Stimulated activated CD8-positive, alpha-beta memory T cell treated with anti-CD3 and anti-CD28 coated beads, Interleukin-12 subunit alpha, Interleukin-12 subunit beta, amount 100 ng/mL, for 4 hours (primary cell): Measurements from ENCODE around the gene ARHGAP45.

Experiments used
- DNase-seq: peaks from one replicate; pipeline ENCODE4 v3.0.0-alpha.2; 2020; ENCODE audit warnings: low read depth

Gene ARHGAP45

GRCh38 chr19:1055028-1055425 lies 11.9 kb upstream of the ARHGAP45 start:
- no peak for DNase-seq

GRCh38 chr19:1055886-1056620 lies 10.9 kb upstream of the ARHGAP45 start:
- DNase-seq: no peak

GRCh38 chr19:1057176-1057855 lies 9.7 kb upstream of the ARHGAP45 start:
- no peak for DNase-seq

DNA sequence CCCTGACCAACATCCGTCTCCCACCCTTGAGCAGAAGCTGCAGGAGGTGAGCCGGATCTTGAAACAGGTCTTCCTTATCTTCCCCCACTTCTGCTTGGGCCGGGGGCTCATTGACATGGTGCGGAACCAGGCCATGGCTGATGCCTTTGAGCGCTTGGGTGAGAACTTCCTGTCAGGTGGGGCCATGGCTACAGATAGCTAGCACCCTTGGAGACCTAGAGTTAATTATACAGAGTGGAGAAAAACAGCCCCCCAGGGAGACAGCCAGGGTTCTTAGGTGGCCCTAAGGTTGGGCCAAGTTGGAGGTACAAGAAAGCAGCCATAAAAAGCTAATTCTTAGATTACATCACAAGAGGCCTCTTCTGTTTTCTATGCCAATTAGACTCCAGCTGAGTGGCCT lies 8.9 kb upstream of the ARHGAP45 start:
- no peak for DNase-seq

DNA sequence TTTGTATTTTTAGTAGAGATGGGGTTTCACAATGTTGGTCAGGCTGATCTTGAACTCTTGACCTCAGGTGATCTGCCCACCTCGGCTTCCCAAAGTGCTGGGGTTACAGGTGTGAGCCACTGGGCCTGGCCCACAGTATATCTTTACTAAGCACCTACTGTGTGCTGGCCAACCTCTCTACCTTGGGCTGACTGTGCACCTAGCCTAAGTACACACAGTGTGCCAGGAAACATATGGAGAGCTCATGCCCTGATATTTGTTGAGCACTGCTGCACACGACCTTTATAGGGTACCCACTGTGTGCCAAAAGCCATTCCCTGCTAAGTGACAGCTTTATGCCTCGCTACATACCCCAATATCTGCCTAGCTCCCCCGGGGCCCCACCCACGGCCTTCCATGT lies 6.3 kb upstream of the ARHGAP45 start:
- DNase-seq: no peak

GRCh38 chr19:1061987-1062386 lies 5.0 kb upstream of the ARHGAP45 start:
- DNase-seq: no peak

DNA sequence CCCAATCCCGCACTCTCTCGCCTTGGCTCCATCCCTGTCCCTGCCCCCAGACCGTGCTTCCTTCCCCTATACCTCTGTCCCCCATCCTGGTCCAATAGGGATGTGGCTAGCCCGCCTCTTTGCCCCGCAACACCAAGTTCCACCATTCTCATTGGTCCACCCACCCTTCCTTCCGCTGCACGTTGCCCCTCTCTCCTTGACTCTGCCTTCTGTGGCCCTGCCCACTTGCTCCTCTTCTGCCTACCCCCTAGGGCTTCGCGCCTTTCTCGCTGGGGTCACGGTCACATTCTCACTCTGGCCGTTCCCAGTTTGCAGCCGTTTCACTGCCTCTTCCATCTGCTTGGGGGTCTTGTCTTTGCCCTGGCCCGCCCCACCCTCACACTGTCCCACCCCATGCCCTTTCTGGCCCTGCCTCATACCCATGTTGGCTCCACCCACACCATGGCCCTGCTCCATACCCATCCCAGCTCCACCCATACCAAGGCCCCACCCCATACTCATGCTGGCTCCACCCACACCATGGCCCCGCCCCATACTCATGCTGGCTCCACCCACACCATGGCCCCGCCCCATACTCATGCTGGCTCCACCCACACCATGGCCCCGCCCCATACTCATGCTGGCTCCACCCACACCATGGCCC lies 4.5 kb upstream of the ARHGAP45 start:
- no peak for DNase-seq

DNA sequence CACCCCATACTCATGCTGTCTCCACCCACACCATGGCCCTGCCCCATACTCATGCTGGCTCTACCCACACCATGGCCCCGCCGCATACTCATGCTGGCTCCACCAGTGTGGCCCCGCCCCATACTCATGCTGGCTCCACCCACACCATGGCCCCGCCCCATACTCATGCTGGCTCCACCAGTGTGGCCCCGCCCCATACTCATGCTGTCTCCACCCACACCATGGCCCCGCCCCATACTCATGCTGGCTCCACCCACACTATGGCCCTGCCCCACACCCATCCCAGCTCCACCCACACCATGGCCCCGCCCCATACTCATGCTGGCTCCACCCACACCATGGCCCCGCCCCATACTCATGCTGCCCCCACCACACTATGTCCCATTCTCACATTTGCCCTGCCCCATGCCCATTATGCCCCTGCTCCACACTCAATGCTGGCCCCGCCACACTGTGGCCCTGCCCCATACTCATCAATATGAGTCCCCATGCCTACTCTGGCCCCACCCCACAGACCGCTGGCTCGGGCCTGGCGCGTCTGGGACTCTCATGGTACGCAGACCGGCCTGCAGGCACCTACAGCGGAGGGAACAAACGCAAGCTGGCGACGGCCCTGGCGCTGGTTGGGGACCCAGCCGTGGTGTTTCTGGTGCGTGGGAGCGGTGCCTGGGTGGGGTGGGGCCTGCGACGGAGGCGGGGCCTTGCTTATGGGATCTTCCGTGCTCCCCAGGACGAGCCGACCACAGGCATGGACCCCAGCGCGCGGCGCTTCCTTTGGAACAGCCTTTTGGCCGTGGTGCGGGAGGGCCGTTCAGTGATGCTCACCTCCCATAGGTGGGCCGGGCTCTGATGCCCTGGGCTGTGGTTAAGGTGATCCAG lies 3.7 kb upstream of the ARHGAP45 start:
- DNase-seq: no peak

- DNase-seq: no peak
Measured at GRCh38 chr19:1063909-1064660, 2.9 kb upstream of the ARHGAP45 start.

DNA sequence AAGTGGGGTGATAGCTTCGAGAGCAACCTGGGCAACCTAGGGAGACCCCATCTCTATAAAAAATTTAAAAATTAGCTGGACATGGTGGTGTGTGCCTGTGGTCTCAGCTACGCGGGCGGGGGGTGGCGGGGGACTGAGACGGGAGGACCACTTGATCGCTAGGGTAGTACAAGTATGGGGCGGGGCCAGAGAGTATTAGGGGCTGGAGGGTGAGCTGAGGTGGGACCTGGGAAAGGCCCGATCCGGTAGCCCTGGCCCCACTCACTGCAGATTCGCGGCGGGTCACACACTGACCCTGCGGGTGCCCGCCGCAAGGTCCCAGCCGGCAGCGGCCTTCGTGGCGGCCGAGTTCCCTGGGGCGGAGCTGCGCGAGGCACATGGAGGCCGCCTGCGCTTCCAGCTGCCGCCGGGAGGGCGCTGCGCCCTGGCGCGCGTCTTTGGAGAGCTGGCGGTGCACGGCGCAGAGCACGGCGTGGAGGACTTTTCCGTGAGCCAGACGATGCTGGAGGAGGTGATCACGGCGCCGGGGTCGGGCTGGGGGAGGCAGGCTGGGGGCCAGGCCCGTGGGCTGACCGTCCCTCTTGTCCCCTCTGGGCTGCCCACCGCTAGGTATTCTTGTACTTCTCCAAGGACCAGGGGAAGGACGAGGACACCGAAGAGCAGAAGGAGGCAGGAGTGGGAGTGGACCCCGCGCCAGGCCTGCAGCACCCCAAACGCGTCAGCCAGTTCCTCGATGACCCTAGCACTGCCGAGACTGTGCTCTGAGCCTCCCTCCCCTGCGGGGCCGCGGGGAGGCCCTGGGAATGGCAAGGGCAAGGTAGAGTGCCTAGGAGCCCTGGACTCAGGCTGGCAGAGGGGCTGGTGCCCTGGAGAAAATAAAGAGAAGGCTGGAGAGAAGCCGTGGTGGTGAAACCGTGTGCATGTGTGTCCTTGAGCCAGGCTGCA lies 2.0 kb upstream of the ARHGAP45 start:
- DNase-seq: peak; percentile 59

DNA sequence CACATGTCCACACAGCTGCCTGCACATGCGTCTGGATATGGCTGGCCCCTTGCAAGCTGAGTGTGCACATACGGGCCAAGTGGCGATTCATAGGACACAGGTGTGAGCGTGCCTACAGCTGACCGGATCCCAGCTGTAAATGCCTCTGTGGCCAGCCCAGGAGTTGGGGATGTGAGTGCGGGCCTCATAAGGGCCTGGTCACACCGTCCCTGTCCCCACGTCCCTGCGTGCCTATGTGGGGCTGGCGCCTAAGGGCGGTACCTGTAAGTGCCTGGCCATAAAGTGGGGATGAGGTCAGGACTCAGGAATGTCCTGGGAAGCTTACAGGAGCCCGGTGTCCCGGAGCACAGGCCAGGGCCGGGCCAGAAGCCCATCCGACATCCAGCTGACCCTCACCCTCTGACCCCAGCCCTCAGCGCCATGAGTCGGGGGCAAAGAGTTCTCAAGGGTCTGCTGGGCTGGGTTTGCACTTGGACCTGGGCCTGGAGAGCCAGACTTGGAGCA lies 1.3 kb upstream of the ARHGAP45 start:
- DNase-seq: no peak

DNA sequence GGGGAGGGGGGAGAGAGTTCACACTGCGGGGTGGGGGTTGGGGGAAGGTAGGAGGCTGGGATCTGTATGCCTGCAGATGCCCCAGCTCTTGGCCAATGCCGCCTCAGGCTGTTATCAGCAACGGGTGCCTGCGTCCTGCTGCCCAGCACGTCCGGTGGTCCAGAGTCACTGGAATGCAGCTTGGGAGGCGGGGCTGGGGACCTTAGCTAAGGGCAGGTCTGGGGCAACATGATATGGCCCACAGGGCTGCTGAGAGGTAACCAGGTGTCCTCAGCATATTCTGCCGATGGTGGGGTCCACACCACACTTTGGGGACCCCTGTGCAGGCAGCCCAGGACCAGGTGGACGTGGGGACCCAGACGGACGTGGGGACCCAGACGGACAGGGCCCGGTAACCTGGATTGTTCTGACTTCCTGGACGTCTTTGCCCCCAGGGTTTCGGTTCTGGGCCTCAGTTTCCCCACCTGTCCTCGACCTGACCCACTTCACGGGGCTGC lies 668 bp upstream of the ARHGAP45 start:
- DNase-seq: no peak

GRCh38 chr19:1067341-1067957 lies 482 bp downstream of the ARHGAP45 start:
- no peak for DNase-seq

DNA sequence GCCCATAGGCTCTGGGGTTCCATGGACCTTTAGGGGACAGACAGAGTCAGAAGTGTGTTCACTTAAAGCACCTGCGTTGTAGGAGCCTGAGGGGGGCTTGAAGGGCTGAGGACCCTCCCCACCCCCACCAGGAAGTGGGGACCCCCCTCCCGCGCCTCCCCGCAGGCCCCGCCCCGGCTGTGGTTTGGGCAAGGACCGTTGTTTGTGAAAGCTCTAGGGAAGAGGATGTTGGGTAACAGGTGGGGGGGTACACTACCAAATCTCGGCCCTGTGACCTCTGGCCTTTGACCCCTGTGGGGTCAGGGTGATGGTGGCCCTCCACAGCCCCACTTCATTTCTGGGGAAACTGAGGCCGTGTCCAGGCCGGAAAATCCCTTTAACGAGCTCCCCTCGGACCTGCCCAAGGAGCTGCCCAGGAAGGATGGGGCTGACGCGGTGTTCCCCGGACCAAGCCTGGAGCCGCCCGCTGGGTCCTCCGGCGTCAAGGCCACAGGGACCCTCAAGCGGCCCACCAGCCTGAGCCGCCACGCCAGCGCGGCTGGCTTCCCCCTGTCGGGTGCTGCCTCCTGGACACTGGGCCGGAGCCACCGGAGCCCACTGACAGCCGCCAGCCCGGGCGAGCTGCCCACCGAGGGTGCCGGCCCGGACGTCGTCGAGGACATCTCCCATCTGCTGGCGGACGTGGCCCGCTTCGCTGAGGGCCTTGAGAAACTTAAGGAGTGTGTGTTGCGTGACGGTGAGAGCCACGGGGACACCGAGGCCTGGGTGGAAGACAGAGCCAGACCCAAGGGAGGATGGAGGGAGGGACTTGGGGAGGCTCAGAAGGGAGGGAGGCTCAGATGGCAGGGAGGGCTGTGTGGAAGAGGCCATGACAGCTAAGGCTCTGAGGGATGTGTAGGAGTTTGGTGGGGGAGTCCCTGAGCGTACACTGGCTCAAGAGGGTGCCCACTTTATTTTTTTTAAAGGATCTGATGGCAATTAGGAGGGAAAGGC lies 1.3 kb downstream of the ARHGAP45 start:
- no peak for DNase-seq

DNA sequence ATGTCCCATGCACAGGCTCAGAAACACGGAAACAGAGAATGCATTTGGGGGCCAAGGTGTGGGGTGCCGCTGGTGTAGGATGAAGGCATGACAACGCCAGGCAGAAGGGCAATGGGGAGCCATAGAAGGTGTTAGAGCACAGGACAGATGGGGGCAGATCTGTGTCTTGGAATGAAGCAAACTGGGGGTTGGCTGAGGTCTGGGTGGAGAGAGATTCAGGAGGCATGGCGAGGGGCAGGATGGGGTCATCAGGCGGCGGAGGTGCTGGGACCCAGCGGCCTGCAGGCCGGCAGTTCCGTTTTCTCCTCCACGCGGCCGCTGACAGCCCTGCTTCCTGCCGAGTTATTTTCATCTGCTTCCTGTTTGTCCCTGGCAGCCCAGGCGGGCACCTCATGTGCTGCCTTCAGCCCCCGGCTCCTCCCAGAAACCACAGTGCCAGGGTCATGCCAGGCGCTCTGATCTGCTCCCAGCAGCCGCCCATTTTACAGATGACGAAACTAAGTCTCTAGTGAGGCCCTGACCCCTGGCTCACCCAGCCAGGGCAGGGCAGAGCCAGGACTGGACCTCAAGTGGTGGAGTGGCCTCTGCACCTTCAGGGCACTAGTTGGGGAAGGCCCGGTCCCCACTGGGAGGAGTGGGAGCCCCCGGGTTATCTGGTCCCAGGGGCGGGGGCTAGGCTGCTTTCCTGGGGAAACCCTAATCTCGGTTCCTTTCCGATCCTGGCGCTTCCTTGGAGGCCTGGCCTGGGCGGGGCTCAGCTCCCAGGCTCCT lies 2.2 kb downstream of the ARHGAP45 start:
- DNase-seq: no peak

- DNase-seq: no peak
Measured at GRCh38 chr19:1070576-1070930, 3.6 kb downstream of the ARHGAP45 start.

- DNase-seq: no peak
Measured at GRCh38 chr19:1070931-1071791, 4.2 kb downstream of the ARHGAP45 start.
